ENCODE data around the gene POLA2. TPM values are rescaled to one million over a fixed set of nuclear protein-coding genes. Genes with fewer than 3 reads are reported as not detected.

The POLA2 gene
- total RNA-seq, 2 donors from 2014 or later, result 66.8 to 69.9 TPM

- peaks cover 27% of the 10 kb centered on the region in 2 donors for H3K36me3 Mint-ChIP-seq
- ATAC-seq, result no peak
Observed at GRCh38 chr11:65293909-65294381, 32.2 kb downstream of the POLA2 start.

GRCh38 chr11:65295001-65295400, 33.2 kb downstream of the POLA2 start:
- Mint-ChIP-seq H3K36me3 (peaks cover 20 to 21% of the 10 kb centered on the region in 2 donors), H3K27ac (peak overlapping the region in 1 of 2 donors; percentile 58), H3K9me3 (no peaks in the 10 kb centered on the region)
- DNase-seq (ENCODE audit: low spot score in 2 of 2) (no peak), ATAC-seq (no peak)

More at GRCh38 chr11:65293909-65294381, 32.2 kb downstream of the POLA2 start:
- DNase-seq (ENCODE audit: low spot score in 2 of 2), result no peak
- H3K9me3 Mint-ChIP-seq, result no peaks in the 10 kb centered on the region
- peak overlapping the region in 1 of 2 donors; percentile 47 for H3K27ac Mint-ChIP-seq

- ATAC-seq (no peak), DNase-seq (ENCODE audit: low spot score in 2 of 2) (no peak)
- Mint-ChIP-seq H3K9me3 (no peaks in the 10 kb centered on the region), H3K36me3 (peaks cover 15 to 21% of the 10 kb centered on the region in 2 donors), H3K27ac (no peak overlapping the region)
Observed at GRCh38 chr11:65295571-65296341, 34.0 kb downstream of the POLA2 start.

GRCh38 chr11:65297026-65297672, 35.4 kb downstream of the POLA2 start:
- ATAC-seq (no peak), DNase-seq (ENCODE audit: low spot score in 2 of 2) (no peak)
- Mint-ChIP-seq H3K9me3 (no peaks in the 10 kb centered on the region), H3K27ac (no peak overlapping the region), H3K36me3 (peaks cover 11 to 12% of the 10 kb centered on the region in 2 donors)

GRCh38 chr11:65298131-65298535, 36.4 kb downstream of the POLA2 start:
- DNase-seq (ENCODE audit: low spot score in 2 of 2), result no peak
- Mint-ChIP-seq H3K9me3 (no peaks in the 10 kb centered on the region), H3K27ac (no peak overlapping the region), H3K36me3 (peaks cover 11 to 12% of the 10 kb centered on the region in 2 donors)
- ATAC-seq, result no peak

- H3K27ac Mint-ChIP-seq, result no peak overlapping the region
- no peak for DNase-seq (ENCODE audit: low spot score in 2 of 2)
- ATAC-seq, result no peak
- peaks cover 12% of the 10 kb centered on the region in 2 donors for H3K36me3 Mint-ChIP-seq
- no peaks in the 10 kb centered on the region for H3K9me3 Mint-ChIP-seq
Observed at GRCh38 chr11:65298655-65299179, 37.0 kb downstream of the POLA2 start.

- ATAC-seq, result no peak
- no peak for DNase-seq (ENCODE audit: low spot score in 2 of 2)
Observed at GRCh38 chr11:65300621-65301275, 39.0 kb downstream of the POLA2 start.

GRCh38 chr11:65301491-65302329, 39.9 kb downstream of the POLA2 start:
- Mint-ChIP-seq H3K9me3 (no peaks in the 10 kb centered on the region), H3K27ac (no peak overlapping the region), H3K36me3 (peaks cover 0 to 6% of the 10 kb centered on the region in 2 donors)
- ATAC-seq (no peak), DNase-seq (ENCODE audit: low spot score in 2 of 2) (no peak)

More at GRCh38 chr11:65300621-65301275, 39.0 kb downstream of the POLA2 start:
- Mint-ChIP-seq H3K36me3 (peaks cover under 1 to 6% of the 10 kb centered on the region in 2 donors), H3K9me3 (no peaks in the 10 kb centered on the region), H3K27ac (peak overlapping the region in 1 of 2 donors; percentile 36)

- Mint-ChIP-seq H3K36me3 (peaks cover 0 to 6% of the 10 kb centered on the region in 2 donors), H3K27ac (no peak overlapping the region), H3K9me3 (no peaks in the 10 kb centered on the region)
- DNase-seq (ENCODE audit: low spot score in 2 of 2) (no peak), ATAC-seq (no peak)
Observed at GRCh38 chr11:65303555-65303954, 41.8 kb downstream of the POLA2 start.

GRCh38 chr11:65304110-65304509, 42.3 kb downstream of the POLA2 start:
- H3K9me3 Mint-ChIP-seq, result no peaks in the 10 kb centered on the region
- peaks cover 0 to 6% of the 10 kb centered on the region in 2 donors for H3K36me3 Mint-ChIP-seq
- ATAC-seq (no peak), DNase-seq (ENCODE audit: low spot score in 2 of 2) (no peak)
- H3K27ac Mint-ChIP-seq, result peak overlapping the region in 1 of 2 donors; percentile 60

GRCh38 chr11:65304613-65305012, 42.9 kb downstream of the POLA2 start:
- Mint-ChIP-seq H3K27ac (peak overlapping the region in 1 of 2 donors; percentile 60), H3K36me3 (peaks cover 0 to 6% of the 10 kb centered on the region in 2 donors), H3K9me3 (no peaks in the 10 kb centered on the region)
- ATAC-seq (no peak), DNase-seq (ENCODE audit: low spot score in 2 of 2) (no peak)

- H3K36me3 Mint-ChIP-seq, result peaks cover 0 to 6% of the 10 kb centered on the region in 2 donors
- ATAC-seq (no peak), DNase-seq (ENCODE audit: low spot score in 2 of 2) (no peak)
- H3K9me3 Mint-ChIP-seq, result no peaks in the 10 kb centered on the region
- no peak overlapping the region for H3K27ac Mint-ChIP-seq
Observed at GRCh38 chr11:65305501-65306268, 43.9 kb downstream of the POLA2 start.

- Mint-ChIP-seq H3K9me3 (no peaks in the 10 kb centered on the region), H3K27ac (peak overlapping the region in 1 of 2 donors; percentile 70), H3K36me3 (peaks cover 0 to 6% of the 10 kb centered on the region in 2 donors)
- no peak for DNase-seq (ENCODE audit: low spot score in 2 of 2)
- no peak for ATAC-seq
Observed at GRCh38 chr11:65307298-65308229, 45.8 kb downstream of the POLA2 start.

GRCh38 chr11:65308281-65308891, 46.6 kb downstream of the POLA2 start:
- no peak for ATAC-seq
- Mint-ChIP-seq H3K27ac (peak overlapping the region in 1 of 2 donors; percentile 70), H3K9me3 (no peaks in the 10 kb centered on the region)

More at GRCh38 chr11:65308281-65308891, 46.6 kb downstream of the POLA2 start:
- H3K36me3 Mint-ChIP-seq, result peaks cover 0 to 6% of the 10 kb centered on the region in 2 donors
- no peak for DNase-seq (ENCODE audit: low spot score in 2 of 2)

Measured in activated naive CD4-positive, alpha-beta T cell treated with anti-CD3 and anti-CD28 coated beads, Interleukin-2, amount 50 U/mL, for 72 hours (primary cell).